ENCODE data around the gene FIGNL2. TPM values are rescaled to one million over a fixed set of nuclear protein-coding genes. Genes with fewer than 3 reads are reported as not detected.

FIGNL2 gene
- total and polyA plus RNA-seq, 8 donors = 0.58 to 2.3 (median 1.6) TPM

- peak; percentile 67 for ATAC-seq
These were observed 75.2 kb downstream of the FIGNL2 start for GRCh38 chr12:51773145-51773869.

GRCh38 chr12:51771008-51771407 lies 77.5 kb downstream of the FIGNL2 start:
- Histone ChIP-seq H3K4me1 (no peaks in the 10 kb centered on the region), H3K4me3 (no peak overlapping the region), H3K36me3 (no peaks in the 10 kb centered on the region), H3K27me3 (no peaks in the 10 kb centered on the region), H3K27ac (no peak overlapping the region), H3K9me3 (no peaks in the 10 kb centered on the region)
- DNase-seq (no peak), ATAC-seq (peak; percentile 53)
- TF ChIP-seq CTCF (IDR thresholded peaks at IDR 0.05) = no peak
- intact Hi-C loops (cut with DNase I) = no loop called here

More at GRCh38 chr12:51773145-51773869, 75.2 kb downstream of the FIGNL2 start:
- Histone ChIP-seq H3K27ac (no peak overlapping the region), H3K9me3 (no peaks in the 10 kb centered on the region), H3K4me1 (no peaks in the 10 kb centered on the region), H3K36me3 (no peaks in the 10 kb centered on the region), H3K4me3 (no peak overlapping the region), H3K27me3 (no peaks in the 10 kb centered on the region)
- intact Hi-C loops (cut with DNase I) = no loop called here
- no peak for TF ChIP-seq CTCF (IDR thresholded peaks at IDR 0.05)
- DNase-seq = no peak

Other genes with a start within 250 kb of the FIGNL2 start
- gene ANKRD33, start 39.4 kb upstream of the FIGNL2 start, total RNA-seq = not detected
- under 1 TPM in 3 of 6 donors, not detected in 3; 0.08 to 0.13 (median 0.08) TPM for gene ANKRD33, start 39.4 kb upstream of the FIGNL2 start, polyA plus RNA-seq (ENCODE audit: insufficient read length in 6 of 6)
- gene ACVRL1, start 58.8 kb upstream of the FIGNL2 start, total RNA-seq = 100 to 1,000 TPM; 115 to 173 TPM
- gene ACVRL1, start 58.8 kb upstream of the FIGNL2 start, polyA plus RNA-seq (ENCODE audit: insufficient read length in 6 of 6) = 10 to 100 TPM; 74.2 to 97.5 (median 95.4) TPM
- 10 to 100 TPM; 24.9 to 26.6 TPM for gene ACVR1B, start 103.0 kb upstream of the FIGNL2 start, total RNA-seq
- 10 to 100 TPM; 13.2 to 17.8 (median 15.6) TPM for gene ACVR1B, start 103.0 kb upstream of the FIGNL2 start, polyA plus RNA-seq (ENCODE audit: insufficient read length in 6 of 6)
- 10 to 100 TPM; 30.6 to 63.7 TPM for gene TAMALIN, start 158.2 kb upstream of the FIGNL2 start, total RNA-seq
- 10 to 100 TPM; 33.8 to 47.7 (median 43.5) TPM for gene TAMALIN, start 158.2 kb upstream of the FIGNL2 start, polyA plus RNA-seq (ENCODE audit: insufficient read length in 6 of 6)
- gene NR4A1, start 202.7 kb upstream of the FIGNL2 start, total RNA-seq = 100 to 1,000 TPM in 1 of 2 donors, 10 to 100 TPM in 1; 36.4 to 165 TPM
- gene NR4A1, start 202.7 kb upstream of the FIGNL2 start, polyA plus RNA-seq (ENCODE audit: insufficient read length in 6 of 6) = 100 to 1,000 TPM in 2 of 6 donors, 10 to 100 TPM in 4; 12.8 to 293 (median 82.3) TPM
- gene ATG101, start 221.3 kb upstream of the FIGNL2 start, total RNA-seq = 10 to 100 TPM; 35.7 to 42.4 TPM
- gene ATG101, start 221.3 kb upstream of the FIGNL2 start, polyA plus RNA-seq (ENCODE audit: insufficient read length in 6 of 6) = 10 to 100 TPM; 19.7 to 25.9 (median 24.3) TPM
- gene SMIM41, start 231.0 kb upstream of the FIGNL2 start, total RNA-seq = 1 to 10 TPM in 1 of 2 donors, under 1 TPM in 1; 0.47 to 4.5 TPM
- gene SMIM41, start 231.0 kb upstream of the FIGNL2 start, polyA plus RNA-seq (ENCODE audit: insufficient read length in 6 of 6) = 1 to 10 TPM; 1.2 to 6.9 (median 3.9) TPM

All from left lung (tissue), 10 donors.